ENCODE measurements around the gene KRR1.

DNA sequence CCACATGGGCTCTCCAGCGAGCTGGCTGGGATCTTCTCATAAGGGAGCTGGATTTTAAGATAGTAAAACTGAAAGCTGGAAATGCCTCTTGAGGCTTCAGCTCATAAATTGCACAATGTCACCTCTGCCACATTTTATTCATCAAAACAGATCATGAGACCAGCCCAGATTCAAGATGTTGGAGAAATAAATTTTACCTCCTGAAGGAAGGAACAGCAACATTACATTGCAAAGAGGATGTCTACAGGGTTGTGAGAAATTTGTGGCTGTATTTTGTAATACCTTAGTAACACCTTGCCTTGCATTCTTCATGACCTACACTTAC, 43.1 kb upstream of the KRR1 start:
- TF ChIP-seq, protein P1, sequence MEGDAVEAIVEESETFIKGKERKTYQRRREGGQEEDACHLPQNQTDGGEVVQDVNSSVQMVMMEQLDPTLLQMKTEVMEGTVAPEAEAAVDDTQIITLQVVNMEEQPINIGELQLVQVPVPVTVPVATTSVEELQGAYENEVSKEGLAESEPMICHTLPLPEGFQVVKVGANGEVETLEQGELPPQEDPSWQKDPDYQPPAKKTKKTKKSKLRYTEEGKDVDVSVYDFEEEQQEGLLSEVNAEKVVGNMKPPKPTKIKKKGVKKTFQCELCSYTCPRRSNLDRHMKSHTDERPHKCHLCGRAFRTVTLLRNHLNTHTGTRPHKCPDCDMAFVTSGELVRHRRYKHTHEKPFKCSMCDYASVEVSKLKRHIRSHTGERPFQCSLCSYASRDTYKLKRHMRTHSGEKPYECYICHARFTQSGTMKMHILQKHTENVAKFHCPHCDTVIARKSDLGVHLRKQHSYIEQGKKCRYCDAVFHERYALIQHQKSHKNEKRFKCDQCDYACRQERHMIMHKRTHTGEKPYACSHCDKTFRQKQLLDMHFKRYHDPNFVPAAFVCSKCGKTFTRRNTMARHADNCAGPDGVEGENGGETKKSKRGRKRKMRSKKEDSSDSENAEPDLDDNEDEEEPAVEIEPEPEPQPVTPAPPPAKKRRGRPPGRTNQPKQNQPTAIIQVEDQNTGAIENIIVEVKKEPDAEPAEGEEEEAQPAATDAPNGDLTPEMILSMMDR (conservative IDR thresholded peaks at IDR 0.05) = no peak
- TF ChIP-seq ZFX (IDR thresholded peaks at IDR 0.05) = no peak

Measured in C4-2B (cell line).